ENCODE data around the gene MEOX2. TPM values are rescaled to one million over a fixed set of nuclear protein-coding genes. Genes with fewer than 3 reads are reported as not detected.

Gene MEOX2
- total RNA-seq, 1 donor from 2014 or later, result not detected

DNA sequence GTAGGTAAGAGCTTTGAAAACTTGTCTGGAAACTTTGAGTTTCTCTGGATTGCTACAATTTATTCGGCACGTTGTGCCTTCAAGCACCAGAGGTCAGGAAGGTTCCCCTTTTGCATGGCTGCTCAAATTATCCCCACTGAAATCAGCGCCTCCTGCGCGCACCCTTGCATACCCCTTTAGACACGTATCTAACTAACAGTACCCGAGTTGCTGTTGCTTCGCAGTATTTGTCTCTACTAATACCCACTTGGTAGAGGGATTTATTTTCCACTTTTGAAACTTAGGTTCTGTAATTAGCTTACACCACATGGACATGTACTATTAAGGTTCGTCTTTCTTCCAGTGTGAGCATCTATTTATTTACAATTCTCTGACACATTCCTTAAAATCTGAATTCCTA lies 1.6 kb downstream of the MEOX2 start:
- Mint-ChIP-seq H3K4me1 (ENCODE audit: low read depth, unreplicated experiment) (peaks cover 15% of the 10 kb centered on the region), H3K4me3 (ENCODE audit: unreplicated experiment) (peak overlapping the region; percentile 14), H3K9me3 (ENCODE audit: unreplicated experiment) (no peaks in the 10 kb centered on the region), H3K36me3 (ENCODE audit: low read depth, unreplicated experiment) (no peaks in the 10 kb centered on the region), H3K27me3 (ENCODE audit: low read depth, unreplicated experiment) (peaks cover 51% of the 10 kb centered on the region), H3K27ac (ENCODE audit: unreplicated experiment) (no peak overlapping the region)
- H4K20me1 ChIP-seq (ENCODE audit: insufficient read depth, low read length), result no peaks in the 10 kb centered on the region
- no peaks in the 10 kb centered on the region for H3K36me3 ChIP-seq (ENCODE audit: insufficient read depth, low read length)
- no peaks in the 10 kb centered on the region for H3K79me2 ChIP-seq (ENCODE audit: insufficient read depth, low read length)
- H3K9me3 ChIP-seq (ENCODE audit: insufficient read depth, low read depth, low read length), result peaks cover 3% of the 10 kb centered on the region
- H3K4me2 ChIP-seq (ENCODE audit: low read length), result peak overlapping the region; percentile 81
- no peak overlapping the region for H2AFZ ChIP-seq (ENCODE audit: low read depth, low read length)
- TF ChIP-seq, protein P1, sequence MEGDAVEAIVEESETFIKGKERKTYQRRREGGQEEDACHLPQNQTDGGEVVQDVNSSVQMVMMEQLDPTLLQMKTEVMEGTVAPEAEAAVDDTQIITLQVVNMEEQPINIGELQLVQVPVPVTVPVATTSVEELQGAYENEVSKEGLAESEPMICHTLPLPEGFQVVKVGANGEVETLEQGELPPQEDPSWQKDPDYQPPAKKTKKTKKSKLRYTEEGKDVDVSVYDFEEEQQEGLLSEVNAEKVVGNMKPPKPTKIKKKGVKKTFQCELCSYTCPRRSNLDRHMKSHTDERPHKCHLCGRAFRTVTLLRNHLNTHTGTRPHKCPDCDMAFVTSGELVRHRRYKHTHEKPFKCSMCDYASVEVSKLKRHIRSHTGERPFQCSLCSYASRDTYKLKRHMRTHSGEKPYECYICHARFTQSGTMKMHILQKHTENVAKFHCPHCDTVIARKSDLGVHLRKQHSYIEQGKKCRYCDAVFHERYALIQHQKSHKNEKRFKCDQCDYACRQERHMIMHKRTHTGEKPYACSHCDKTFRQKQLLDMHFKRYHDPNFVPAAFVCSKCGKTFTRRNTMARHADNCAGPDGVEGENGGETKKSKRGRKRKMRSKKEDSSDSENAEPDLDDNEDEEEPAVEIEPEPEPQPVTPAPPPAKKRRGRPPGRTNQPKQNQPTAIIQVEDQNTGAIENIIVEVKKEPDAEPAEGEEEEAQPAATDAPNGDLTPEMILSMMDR (IDR thresholded peaks at IDR 0.05; ENCODE audit: insufficient read depth, low read depth, low read length), result no peak
- TF ChIP-seq EZH2 (IDR thresholded peaks at IDR 0.05; ENCODE audit: insufficient read depth, low read length), result no peak
- DNase-seq (ENCODE audit: low read depth), result no peak
- FAIRE-seq, result no peak
- peaks cover 62% of the 10 kb centered on the region for H3K27me3 ChIP-seq (ENCODE audit: insufficient read depth, low read length)
- no peak overlapping the region for H3K27ac ChIP-seq (ENCODE audit: low read depth, low read length)
- H3K4me3 ChIP-seq (ENCODE audit: insufficient read depth, low read depth, low read length), result no peak overlapping the region
- no peak overlapping the region for H3K9ac ChIP-seq (ENCODE audit: low read length)
- peaks cover 19% of the 10 kb centered on the region for H3K4me1 ChIP-seq (ENCODE audit: insufficient read depth, low read length)

DNA sequence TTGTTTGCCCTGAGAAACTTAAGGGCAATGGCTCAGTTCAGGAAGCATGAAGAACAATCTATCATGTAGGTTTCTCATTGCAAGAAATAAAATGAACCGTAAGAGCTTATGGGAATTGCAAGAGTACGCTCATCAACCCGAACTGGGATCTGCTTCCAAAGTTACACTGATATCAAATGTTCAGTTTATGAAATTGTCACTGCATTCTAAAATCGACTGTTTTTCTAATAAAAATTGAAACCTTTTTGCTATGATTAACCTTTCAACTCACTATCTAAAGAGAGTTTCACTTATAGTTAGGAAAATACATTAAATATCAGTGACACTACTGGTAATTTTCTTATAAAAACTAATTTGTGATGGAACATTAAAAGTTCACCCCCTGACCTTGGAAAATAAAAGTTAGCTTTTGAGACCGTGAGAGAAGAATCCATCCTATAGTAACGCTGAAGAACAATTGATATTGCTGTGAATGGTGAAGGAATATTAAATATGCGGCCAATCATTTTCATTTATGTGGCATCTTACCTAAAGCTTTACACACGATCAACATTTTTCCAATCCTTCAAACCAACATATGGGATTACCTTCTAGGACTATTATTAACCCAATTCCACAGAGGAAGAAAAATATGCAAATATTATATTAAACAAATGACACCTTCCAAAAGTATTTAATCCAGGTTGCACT lies 2.2 kb downstream of the MEOX2 start:
- TF ChIP-seq EZH2 (IDR thresholded peaks at IDR 0.05; ENCODE audit: insufficient read depth, low read length), result no peak
- TF ChIP-seq, protein P1 (IDR thresholded peaks at IDR 0.05; ENCODE audit: insufficient read depth, low read depth, low read length), result no peak
- Histone ChIP-seq H3K27ac (ENCODE audit: low read depth, low read length) (no peak overlapping the region), H2AFZ (ENCODE audit: low read depth, low read length) (no peak overlapping the region), H3K4me3 (ENCODE audit: insufficient read depth, low read depth, low read length) (no peak overlapping the region), H3K9me3 (ENCODE audit: insufficient read depth, low read depth, low read length) (peaks cover 3% of the 10 kb centered on the region), H3K4me1 (ENCODE audit: insufficient read depth, low read length) (peaks cover 19% of the 10 kb centered on the region), H3K9ac (ENCODE audit: low read length) (no peak overlapping the region), H3K4me2 (ENCODE audit: low read length) (no peak overlapping the region), H3K27me3 (ENCODE audit: insufficient read depth, low read length) (peaks cover 57% of the 10 kb centered on the region), H3K79me2 (ENCODE audit: insufficient read depth, low read length) (no peaks in the 10 kb centered on the region), H4K20me1 (ENCODE audit: insufficient read depth, low read length) (no peaks in the 10 kb centered on the region), H3K36me3 (ENCODE audit: insufficient read depth, low read length) (no peaks in the 10 kb centered on the region)
- Mint-ChIP-seq H3K27me3 (ENCODE audit: low read depth, unreplicated experiment) (peaks cover 51% of the 10 kb centered on the region), H3K4me1 (ENCODE audit: low read depth, unreplicated experiment) (peaks cover 15% of the 10 kb centered on the region), H3K9me3 (ENCODE audit: unreplicated experiment) (no peaks in the 10 kb centered on the region), H3K36me3 (ENCODE audit: low read depth, unreplicated experiment) (no peaks in the 10 kb centered on the region), H3K27ac (ENCODE audit: unreplicated experiment) (no peak overlapping the region), H3K4me3 (ENCODE audit: unreplicated experiment) (no peak overlapping the region)
- DNase-seq (ENCODE audit: low read depth) (no peak), FAIRE-seq (no peak)

DNA sequence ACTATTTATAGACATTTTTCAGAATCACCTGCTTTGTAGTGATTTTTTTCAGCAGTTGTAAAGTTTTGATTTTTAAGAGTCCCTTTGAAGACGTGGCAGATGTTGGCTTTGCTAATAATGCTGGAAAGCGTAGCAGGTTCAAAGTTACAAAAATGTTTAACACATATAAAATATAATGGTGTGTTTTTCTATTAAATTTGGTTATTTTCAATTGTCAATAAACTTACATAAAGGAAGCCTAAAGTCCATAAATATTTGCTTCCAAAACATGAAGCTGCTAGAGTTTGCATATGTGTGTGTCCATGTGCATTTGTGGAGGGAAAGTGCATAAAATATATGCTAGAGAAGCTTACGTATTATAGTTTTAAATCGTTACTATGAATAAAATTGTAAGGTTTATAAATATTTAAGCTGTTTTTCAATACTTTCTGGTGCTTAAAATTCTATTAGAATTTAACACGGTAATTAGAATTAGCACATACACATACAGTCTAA lies 3.7 kb downstream of the MEOX2 start:
- Mint-ChIP-seq H3K4me3 (ENCODE audit: unreplicated experiment) (no peak overlapping the region), H3K9me3 (ENCODE audit: unreplicated experiment) (no peaks in the 10 kb centered on the region), H3K27ac (ENCODE audit: unreplicated experiment) (no peak overlapping the region), H3K36me3 (ENCODE audit: low read depth, unreplicated experiment) (no peaks in the 10 kb centered on the region), H3K27me3 (ENCODE audit: low read depth, unreplicated experiment) (peaks cover 40% of the 10 kb centered on the region), H3K4me1 (ENCODE audit: low read depth, unreplicated experiment) (peaks cover 11% of the 10 kb centered on the region)
- Histone ChIP-seq H3K4me2 (ENCODE audit: low read length) (no peak overlapping the region), H4K20me1 (ENCODE audit: insufficient read depth, low read length) (no peaks in the 10 kb centered on the region), H2AFZ (ENCODE audit: low read depth, low read length) (no peak overlapping the region), H3K9me3 (ENCODE audit: insufficient read depth, low read depth, low read length) (peaks cover 3% of the 10 kb centered on the region), H3K27ac (ENCODE audit: low read depth, low read length) (no peak overlapping the region), H3K36me3 (ENCODE audit: insufficient read depth, low read length) (no peaks in the 10 kb centered on the region), H3K4me1 (ENCODE audit: insufficient read depth, low read length) (peaks cover 19% of the 10 kb centered on the region), H3K4me3 (ENCODE audit: insufficient read depth, low read depth, low read length) (no peak overlapping the region), H3K9ac (ENCODE audit: low read length) (no peak overlapping the region), H3K27me3 (ENCODE audit: insufficient read depth, low read length) (peaks cover 44% of the 10 kb centered on the region), H3K79me2 (ENCODE audit: insufficient read depth, low read length) (no peaks in the 10 kb centered on the region)
- DNase-seq (ENCODE audit: low read depth), result no peak
- TF ChIP-seq, protein P1 (IDR thresholded peaks at IDR 0.05; ENCODE audit: insufficient read depth, low read depth, low read length), result no peak
- no peak for TF ChIP-seq EZH2 (IDR thresholded peaks at IDR 0.05; ENCODE audit: insufficient read depth, low read length)
- no peak for FAIRE-seq

Data from astrocyte (in vitro differentiated cells and primary cell).